Calu3 (cell line): ENCODE data around the gene MAN1C1. TPM values are rescaled to one million over a fixed set of nuclear protein-coding genes. Genes with fewer than 3 reads are reported as not detected.
"Not testable (repeated sequence)": the region's sequence is repeated elsewhere in the genome, so short reads cannot be mapped to it uniquely, and the experiment has no call there.

Experiments
- BruUV-seq: library from RNA; stranded (reverse); fragments of 400-500 nt; replicated peaks from 2 replicates; lab custom pipeline; 2021; lab: Mats Ljungman, UMichigan
- CTCF ChIA-PET: fragments of 300-600 bp; sonication (Branson Sonifier 250); formaldehyde crosslinking; loops from one replicate; lab custom pipeline; 2022; ENCODE audit warnings: antibody characterized with exemption; lab: Charles Lee
- DNase-seq: peaks from one replicate; pipeline ENCODE4 v3.0.0; 2022
- H3K27ac Mint-ChIP-seq: one replicate; pipeline ENCODE4 v1.8.0; 2022; ENCODE audit warnings: mixed read lengths; ENCODE audit not compliant: unreplicated experiment
- H3K27me3 Mint-ChIP-seq: one replicate; pipeline ENCODE4 v1.8.0; 2022; ENCODE audit warnings: mixed read lengths; ENCODE audit not compliant: unreplicated experiment
- H3K36me3 Mint-ChIP-seq: one replicate; pipeline ENCODE4 v1.8.0; 2022; ENCODE audit warnings: mild to moderate bottlenecking, moderate library complexity, mixed read lengths; ENCODE audit not compliant: insufficient read depth, unreplicated experiment
- H3K4me1 Mint-ChIP-seq: one replicate; pipeline ENCODE4 v1.8.0; 2022; ENCODE audit warnings: mild to moderate bottlenecking, low read depth, mixed read lengths; ENCODE audit not compliant: unreplicated experiment
- H3K4me3 Mint-ChIP-seq: one replicate; pipeline ENCODE4 v1.8.0; 2022; ENCODE audit warnings: mild to moderate bottlenecking, low read depth, moderate library complexity, mixed read lengths; ENCODE audit not compliant: unreplicated experiment
- H3K9me3 Mint-ChIP-seq: one replicate; pipeline ENCODE4 v1.8.0; 2022; ENCODE audit warnings: low read depth, mixed read lengths; ENCODE audit not compliant: unreplicated experiment
- intact Hi-C: fragments of 100-400 bp; cut with micrococcal nuclease; formaldehyde crosslinking; loops from one replicate; pipeline ENCODE4 v1.10.0; 2022; ENCODE audit not compliant: unreplicated experiment
- total RNA-seq: library from RNA; stranded (reverse); gene quantifications from 2 replicates; pipeline ENCODE4 v1.2.3, GENCODE V29; 2022
- TF ChIP-seq, protein P1 (sequence below): fragments of 200-600 bp; IDR thresholded peaks from one replicate; pipeline ENCODE4 v1.8.0; 2022; ENCODE audit warnings: antibody characterized with exemption; ENCODE audit not compliant: unreplicated experiment

Gene MAN1C1
- total RNA-seq, 1 experiment from 2014 or later: 0.14 TPM

DNA sequence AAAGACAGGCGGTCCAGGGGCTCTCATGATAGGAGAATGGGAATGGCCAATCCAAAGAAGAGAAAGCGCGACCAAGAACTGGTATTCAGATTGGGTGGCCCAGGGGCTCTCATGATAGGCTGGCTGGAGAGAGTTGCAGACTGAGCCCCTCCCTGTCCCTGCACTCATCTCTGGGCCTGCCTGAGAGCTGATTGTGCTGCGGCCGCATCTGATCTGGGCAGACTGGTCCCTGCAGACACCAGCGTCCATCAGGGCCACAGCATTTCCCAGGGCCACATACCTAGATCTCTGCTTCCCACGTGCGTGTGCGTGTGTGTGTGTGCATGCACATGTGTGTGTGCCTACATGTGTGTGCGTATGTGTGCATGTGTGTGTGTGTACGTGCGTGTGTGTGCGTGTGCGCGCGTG is 30.4 kb upstream of the MAN1C1 start:
- peaks cover 29% of the 10 kb centered on the region for H3K27me3 Mint-ChIP-seq

DNA sequence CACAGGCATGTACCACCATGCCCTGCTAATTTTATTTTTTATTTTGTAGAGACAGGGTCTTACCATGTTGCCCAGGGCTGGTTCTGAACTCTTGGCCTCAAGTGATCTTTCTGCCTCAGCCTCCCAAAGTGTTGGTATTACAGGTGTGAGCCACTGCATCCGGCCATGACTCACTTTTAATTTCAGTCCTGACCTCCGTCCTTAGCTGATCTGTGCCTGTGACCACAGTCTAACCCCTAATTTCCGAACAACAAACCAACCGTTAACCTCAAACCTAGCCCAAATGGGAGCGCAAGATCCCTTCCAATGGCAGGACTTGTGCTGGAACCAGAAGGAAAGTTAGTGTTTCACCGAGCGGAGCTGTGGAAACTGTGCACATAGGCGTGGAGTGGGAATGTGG is 29.3 kb upstream of the MAN1C1 start:
- no TSS peak for BruUV-seq
- Mint-ChIP-seq H3K4me1 (no peaks in the 10 kb centered on the region), H3K36me3 (no peaks in the 10 kb centered on the region), H3K27me3 (peaks cover 24% of the 10 kb centered on the region), H3K4me3 (no peak overlapping the region), H3K27ac (no peak overlapping the region), H3K9me3 (no peaks in the 10 kb centered on the region)
- no peak for DNase-seq
- intact Hi-C loops: no loop called here
- TF ChIP-seq, protein P1, sequence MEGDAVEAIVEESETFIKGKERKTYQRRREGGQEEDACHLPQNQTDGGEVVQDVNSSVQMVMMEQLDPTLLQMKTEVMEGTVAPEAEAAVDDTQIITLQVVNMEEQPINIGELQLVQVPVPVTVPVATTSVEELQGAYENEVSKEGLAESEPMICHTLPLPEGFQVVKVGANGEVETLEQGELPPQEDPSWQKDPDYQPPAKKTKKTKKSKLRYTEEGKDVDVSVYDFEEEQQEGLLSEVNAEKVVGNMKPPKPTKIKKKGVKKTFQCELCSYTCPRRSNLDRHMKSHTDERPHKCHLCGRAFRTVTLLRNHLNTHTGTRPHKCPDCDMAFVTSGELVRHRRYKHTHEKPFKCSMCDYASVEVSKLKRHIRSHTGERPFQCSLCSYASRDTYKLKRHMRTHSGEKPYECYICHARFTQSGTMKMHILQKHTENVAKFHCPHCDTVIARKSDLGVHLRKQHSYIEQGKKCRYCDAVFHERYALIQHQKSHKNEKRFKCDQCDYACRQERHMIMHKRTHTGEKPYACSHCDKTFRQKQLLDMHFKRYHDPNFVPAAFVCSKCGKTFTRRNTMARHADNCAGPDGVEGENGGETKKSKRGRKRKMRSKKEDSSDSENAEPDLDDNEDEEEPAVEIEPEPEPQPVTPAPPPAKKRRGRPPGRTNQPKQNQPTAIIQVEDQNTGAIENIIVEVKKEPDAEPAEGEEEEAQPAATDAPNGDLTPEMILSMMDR: no peak
- CTCF ChIA-PET: no interaction called here

More for the DNA sequence above, 30.4 kb upstream of the MAN1C1 start:
- Mint-ChIP-seq H3K27ac (no peak overlapping the region), H3K4me3 (no peak overlapping the region), H3K36me3 (no peaks in the 10 kb centered on the region), H3K4me1 (no peaks in the 10 kb centered on the region), H3K9me3 (no peaks in the 10 kb centered on the region)
- intact Hi-C loops: no loop called here
- TF ChIP-seq, protein P1: no peak
- DNase-seq: no peak
- CTCF ChIA-PET: no interaction called here
- BruUV-seq: no TSS peak

DNA sequence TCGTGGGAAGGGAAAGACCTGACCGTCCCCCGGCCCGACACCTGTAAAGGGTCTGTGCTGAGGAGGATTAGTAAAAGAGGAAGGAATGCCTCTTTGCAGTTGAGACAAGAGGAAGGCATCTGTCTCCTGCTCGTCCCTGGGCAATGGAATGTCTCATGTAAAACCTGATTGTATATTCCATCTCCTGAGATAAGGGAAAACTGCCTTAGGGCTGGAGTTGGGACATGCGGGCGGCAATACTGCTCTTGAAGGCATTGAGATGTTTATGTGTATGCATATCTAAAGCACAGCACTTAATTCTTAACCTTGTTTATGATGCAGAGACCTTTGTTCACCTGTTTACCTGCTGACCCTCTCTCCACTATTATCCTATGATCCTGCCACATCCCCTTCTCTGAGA is 28.4 kb upstream of the MAN1C1 start:
- BruUV-seq, H3K27ac Mint-ChIP-seq: not testable (repeated sequence)

DNA sequence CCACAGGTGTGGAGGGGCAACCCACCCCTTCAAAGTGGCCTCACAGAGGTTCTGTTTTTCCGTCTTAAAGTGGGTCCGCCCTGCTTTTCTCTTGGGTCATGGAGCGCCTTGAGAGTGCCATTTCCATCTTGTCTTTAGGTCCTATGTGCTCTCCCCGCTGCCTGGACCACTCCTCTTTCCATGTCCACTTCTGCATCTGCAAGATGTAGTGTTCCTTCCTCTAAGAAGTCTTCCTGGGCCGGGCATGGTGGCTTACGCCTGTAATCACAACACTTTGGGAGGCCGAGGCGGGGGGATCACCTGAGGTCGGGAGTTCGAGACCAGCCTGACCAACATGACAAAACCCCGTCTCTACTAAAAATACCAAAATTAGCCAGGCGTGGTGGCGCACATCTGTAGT is 27.8 kb upstream of the MAN1C1 start:
- H3K4me1 Mint-ChIP-seq, intact Hi-C loops, H3K4me3 Mint-ChIP-seq, DNase-seq, BruUV-seq, H3K9me3 Mint-ChIP-seq, CTCF ChIA-PET, H3K36me3 Mint-ChIP-seq, H3K27ac Mint-ChIP-seq: not testable (repeated sequence)
- H3K27me3 Mint-ChIP-seq: peaks cover 30% of the 10 kb centered on the region

More for the DNA sequence above, 28.4 kb upstream of the MAN1C1 start:
- H3K4me3 Mint-ChIP-seq, H3K9me3 Mint-ChIP-seq, H3K36me3 Mint-ChIP-seq, intact Hi-C loops, H3K4me1 Mint-ChIP-seq, DNase-seq, CTCF ChIA-PET: not testable (repeated sequence)
- peaks cover 30% of the 10 kb centered on the region for H3K27me3 Mint-ChIP-seq

DNA sequence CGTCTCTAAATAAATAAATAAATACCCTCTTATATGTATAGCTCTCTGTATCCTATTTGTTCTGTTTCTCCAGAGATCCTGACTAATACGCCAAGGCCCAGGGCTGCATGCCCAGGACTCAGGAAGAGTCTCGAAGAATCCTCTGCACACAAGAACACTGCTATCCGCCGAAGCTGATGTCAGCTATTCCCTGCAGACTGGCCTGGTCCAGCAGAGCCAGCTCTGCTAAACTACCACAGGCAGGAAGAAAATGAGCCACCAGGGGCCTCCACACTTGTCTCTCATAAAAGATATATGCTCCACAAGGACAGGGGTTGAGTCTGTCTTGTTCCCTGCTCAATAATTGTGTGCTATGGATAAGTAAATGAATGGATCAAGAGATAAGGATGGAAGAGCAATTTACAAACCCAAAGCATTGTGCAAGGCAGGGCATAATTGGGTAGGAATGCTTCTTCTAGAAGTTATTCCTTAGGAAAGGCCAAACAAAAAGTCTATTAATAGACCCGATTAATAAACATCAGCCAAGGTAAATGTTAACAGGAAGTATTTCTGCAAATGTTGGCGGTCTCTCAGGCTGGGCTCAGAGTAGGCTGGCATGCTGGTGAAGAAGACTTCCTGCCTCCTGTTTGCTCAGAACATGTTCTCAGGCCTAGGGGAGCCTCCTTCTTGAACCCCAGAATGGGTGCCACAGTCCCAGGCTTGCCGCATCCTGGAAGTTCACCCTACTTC is 26.3 kb upstream of the MAN1C1 start:
- TF ChIP-seq, protein P1: no peak
- H3K27ac Mint-ChIP-seq: no peak overlapping the region
- peaks cover 27% of the 10 kb centered on the region for H3K27me3 Mint-ChIP-seq
- intact Hi-C loops: no loop called here
- BruUV-seq: no TSS peak
- DNase-seq: no peak
- H3K4me3 Mint-ChIP-seq: no peak overlapping the region
- H3K4me1 Mint-ChIP-seq: no peaks in the 10 kb centered on the region
- peaks cover 2% of the 10 kb centered on the region for H3K9me3 Mint-ChIP-seq
- CTCF ChIA-PET: no interaction called here
- H3K36me3 Mint-ChIP-seq: no peaks in the 10 kb centered on the region
